Measurements from ENCODE around the gene TRIM44.
A peak's percentile ranks its signal among the peaks of the same experiment; 100 is the strongest.
"Not testable (repeated sequence)": the region's sequence is repeated elsewhere in the genome, so short reads cannot be mapped to it uniquely, and the experiment has no call there.

Gene TRIM44

GRCh38 chr11:35814720-35815305, 152.2 kb downstream of the TRIM44 start:
- no peak for DNase-seq
- no peak for TF ChIP-seq GATA1 (IDR thresholded peaks at IDR 0.05; ENCODE audit: low read depth, low read length)
- no peak for TF ChIP-seq POLR2A (IDR thresholded peaks at IDR 0.05; ENCODE audit: low read length)

GRCh38 chr11:35815556-35816315, 153.2 kb downstream of the TRIM44 start:
- TF ChIP-seq POLR2A (IDR thresholded peaks at IDR 0.05; ENCODE audit: low read length) = no peak
- no peak for TF ChIP-seq GATA1 (IDR thresholded peaks at IDR 0.05; ENCODE audit: low read depth, low read length)
- no peak for DNase-seq

- TF ChIP-seq GATA1 (IDR thresholded peaks at IDR 0.05; ENCODE audit: low read depth, low read length) (no peak), POLR2A (IDR thresholded peaks at IDR 0.05; ENCODE audit: low read length) (no peak)
- no peak for DNase-seq
These were observed 158.0 kb downstream of the TRIM44 start for GRCh38 chr11:35820614-35821013.

GRCh38 chr11:35822815-35823495, 160.4 kb downstream of the TRIM44 start:
- DNase-seq = peak in 1 of 2 experiments; percentile 21
- TF ChIP-seq POLR2A (IDR thresholded peaks at IDR 0.05; ENCODE audit: low read length) (no peak), GATA1 (IDR thresholded peaks at IDR 0.05; ENCODE audit: low read depth, low read length) (no peak)

GRCh38 chr11:35823742-35824298, 161.2 kb downstream of the TRIM44 start:
- TF ChIP-seq GATA1 (IDR thresholded peaks at IDR 0.05; ENCODE audit: low read depth, low read length) = no peak
- no peak for TF ChIP-seq POLR2A (IDR thresholded peaks at IDR 0.05; ENCODE audit: low read length)
- no peak for DNase-seq

- no peak for TF ChIP-seq GATA1 (IDR thresholded peaks at IDR 0.05; ENCODE audit: low read depth, low read length)
- TF ChIP-seq POLR2A (IDR thresholded peaks at IDR 0.05; ENCODE audit: low read length) = no peak
- DNase-seq = no peak
These were observed 162.8 kb downstream of the TRIM44 start for GRCh38 chr11:35825386-35825785.

- no peak for DNase-seq
These were observed 163.4 kb downstream of the TRIM44 start for GRCh38 chr11:35826006-35826405.

GRCh38 chr11:35826949-35827348, 164.4 kb downstream of the TRIM44 start:
- DNase-seq = no peak
- TF ChIP-seq POLR2A (IDR thresholded peaks at IDR 0.05; ENCODE audit: low read length) = no peak
- no peak for TF ChIP-seq GATA1 (IDR thresholded peaks at IDR 0.05; ENCODE audit: low read depth, low read length)

More at GRCh38 chr11:35826006-35826405, 163.4 kb downstream of the TRIM44 start:
- TF ChIP-seq POLR2A (IDR thresholded peaks at IDR 0.05; ENCODE audit: low read length) = no peak
- TF ChIP-seq GATA1 (IDR thresholded peaks at IDR 0.05; ENCODE audit: low read depth, low read length) = no peak

GRCh38 chr11:35836205-35836604, 173.6 kb downstream of the TRIM44 start:
- DNase-seq = no peak
- TF ChIP-seq GATA1 (IDR thresholded peaks at IDR 0.05; ENCODE audit: low read depth, low read length) (no peak), POLR2A (IDR thresholded peaks at IDR 0.05; ENCODE audit: low read length) (no peak)

GRCh38 chr11:35838071-35838470, 175.5 kb downstream of the TRIM44 start:
- TF ChIP-seq POLR2A (IDR thresholded peaks at IDR 0.05; ENCODE audit: low read length) (no peak), GATA1 (IDR thresholded peaks at IDR 0.05; ENCODE audit: low read depth, low read length) (no peak)
- DNase-seq = no peak

GRCh38 chr11:35838697-35839367, 176.3 kb downstream of the TRIM44 start:
- not testable (repeated sequence) for DNase-seq

- no peak for DNase-seq
- TF ChIP-seq POLR2A (IDR thresholded peaks at IDR 0.05; ENCODE audit: low read length) (no peak), GATA1 (IDR thresholded peaks at IDR 0.05; ENCODE audit: low read depth, low read length) (no peak)
These were observed 177.0 kb downstream of the TRIM44 start for GRCh38 chr11:35839368-35840161.

- no peak for DNase-seq
- no peak for TF ChIP-seq POLR2A (IDR thresholded peaks at IDR 0.05; ENCODE audit: low read length)
- no peak for TF ChIP-seq GATA1 (IDR thresholded peaks at IDR 0.05; ENCODE audit: low read depth, low read length)
These were observed 179.2 kb downstream of the TRIM44 start for GRCh38 chr11:35841733-35842132.
